HG02588 (cell line): ENCODE results near the gene SESN3.
"Not testable (repeated sequence)": the region's sequence is repeated elsewhere in the genome, so short reads cannot be mapped to it uniquely, and the experiment has no call there.

Experiments used
- ATAC-seq: cut with Tn5 transposase; IDR thresholded peaks from one replicate; pipeline ENCODE4 v1.9.1; 2021; ENCODE audit warnings: mild to moderate bottlenecking, moderate library complexity; ENCODE audit not compliant: unreplicated experiment

Gene SESN3

DNA sequence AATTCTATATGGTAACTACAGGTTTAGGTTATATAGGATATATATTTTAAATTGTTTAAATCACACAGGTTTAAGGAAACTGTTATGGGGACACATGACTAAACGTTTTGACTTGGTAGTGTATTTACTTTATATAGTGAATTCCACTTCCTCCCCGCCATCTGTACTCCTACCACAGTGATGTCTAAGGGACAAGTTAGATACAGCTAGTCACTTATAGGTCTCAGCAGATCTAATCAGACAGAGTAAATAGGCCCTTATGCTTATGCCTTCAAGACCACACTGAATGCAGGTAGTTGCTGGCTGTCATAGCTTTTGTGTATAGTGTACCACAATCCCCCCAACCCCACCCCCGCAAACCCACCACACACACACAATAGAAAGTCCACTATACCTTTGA, 8.2 kb downstream of the SESN3 start:
- no peak for ATAC-seq

GRCh38 chr11:95219599-95219998, 11.4 kb downstream of the SESN3 start:
- no peak for ATAC-seq

GRCh38 chr11:95218149-95218548, 12.9 kb downstream of the SESN3 start:
- ATAC-seq, result no peak

DNA sequence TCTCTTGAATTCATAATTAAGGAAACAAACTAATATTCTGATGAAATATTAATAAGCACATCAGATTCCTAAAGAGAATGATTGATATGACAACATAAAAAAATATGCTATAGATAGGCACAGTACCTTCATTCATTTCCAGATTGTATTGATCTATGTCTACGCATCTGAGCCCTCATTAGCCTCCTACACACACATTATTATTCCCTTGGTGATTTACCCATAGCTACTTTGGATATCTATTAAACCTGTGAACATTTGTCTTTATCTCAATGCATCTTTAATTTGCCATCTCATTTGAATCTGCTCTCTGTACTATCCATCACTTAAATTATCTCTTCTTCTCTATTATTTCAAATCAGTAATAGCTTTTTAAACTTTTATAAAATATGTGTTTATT, 18.4 kb downstream of the SESN3 start:
- ATAC-seq, result no peak

DNA sequence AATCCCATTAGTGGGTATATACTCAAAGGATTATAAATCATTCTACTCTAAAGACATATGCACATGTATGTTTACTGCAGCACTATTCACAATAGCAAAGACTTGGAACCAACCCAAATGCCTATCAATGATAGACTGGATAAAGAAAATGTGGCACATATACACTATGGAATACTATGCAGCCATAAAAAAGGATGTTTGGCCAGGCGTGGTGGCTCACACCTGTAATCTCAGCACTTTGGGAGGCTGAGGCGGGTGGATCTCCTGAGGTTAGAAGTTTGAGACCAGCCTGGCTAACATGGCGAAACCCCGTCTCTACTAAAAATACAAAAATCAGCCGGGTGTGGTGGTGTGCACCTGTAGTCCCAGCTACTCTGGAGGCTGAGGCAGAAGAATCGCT, 21.5 kb downstream of the SESN3 start:
- ATAC-seq, result not testable (repeated sequence)

- ATAC-seq, result no peak
Measured at GRCh38 chr11:95200781-95201457, 30.1 kb downstream of the SESN3 start.

GRCh38 chr11:95195831-95196230, 35.2 kb downstream of the SESN3 start:
- no peak for ATAC-seq

GRCh38 chr11:95193541-95193940, 37.5 kb downstream of the SESN3 start:
- no peak for ATAC-seq

GRCh38 chr11:95192717-95193116, 38.3 kb downstream of the SESN3 start:
- ATAC-seq, result no peak

DNA sequence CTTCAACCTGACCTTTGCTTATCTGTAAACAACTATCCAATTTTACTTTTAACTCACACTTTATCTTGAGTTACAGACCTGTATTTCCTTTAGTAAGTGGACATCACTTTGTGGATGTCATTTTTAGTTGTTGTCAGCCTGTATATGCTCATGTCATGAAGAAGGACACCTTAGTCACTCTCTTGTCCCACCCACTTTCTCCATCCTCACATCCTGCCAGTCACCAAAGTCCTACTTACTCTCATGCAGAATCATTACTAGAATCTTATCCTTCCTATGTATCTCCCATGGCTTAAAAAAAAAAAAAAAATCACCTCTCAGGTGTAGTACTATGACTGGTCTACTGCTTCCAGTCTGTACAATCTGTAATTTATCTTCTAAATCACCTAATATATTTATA, 43.3 kb downstream of the SESN3 start:
- no peak for ATAC-seq

DNA sequence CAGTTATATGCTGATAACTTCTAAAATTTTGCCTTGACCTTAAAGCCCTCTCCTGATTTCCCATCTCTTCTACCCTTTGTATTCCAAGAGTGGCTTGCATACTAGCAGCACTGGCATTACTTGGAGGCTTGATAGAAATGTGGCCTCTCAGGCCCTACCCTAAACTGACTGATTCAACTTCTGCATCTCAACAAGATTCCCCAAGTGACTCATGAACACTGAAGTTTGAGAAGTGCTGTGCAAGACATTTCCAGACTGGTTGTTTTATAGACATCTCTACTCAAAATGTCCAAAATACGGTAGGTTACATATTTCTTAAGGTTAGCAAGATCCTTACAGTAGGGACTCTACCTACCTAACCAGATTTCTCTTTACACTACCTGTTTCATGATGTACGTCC, 48.6 kb downstream of the SESN3 start:
- ATAC-seq, result no peak

DNA sequence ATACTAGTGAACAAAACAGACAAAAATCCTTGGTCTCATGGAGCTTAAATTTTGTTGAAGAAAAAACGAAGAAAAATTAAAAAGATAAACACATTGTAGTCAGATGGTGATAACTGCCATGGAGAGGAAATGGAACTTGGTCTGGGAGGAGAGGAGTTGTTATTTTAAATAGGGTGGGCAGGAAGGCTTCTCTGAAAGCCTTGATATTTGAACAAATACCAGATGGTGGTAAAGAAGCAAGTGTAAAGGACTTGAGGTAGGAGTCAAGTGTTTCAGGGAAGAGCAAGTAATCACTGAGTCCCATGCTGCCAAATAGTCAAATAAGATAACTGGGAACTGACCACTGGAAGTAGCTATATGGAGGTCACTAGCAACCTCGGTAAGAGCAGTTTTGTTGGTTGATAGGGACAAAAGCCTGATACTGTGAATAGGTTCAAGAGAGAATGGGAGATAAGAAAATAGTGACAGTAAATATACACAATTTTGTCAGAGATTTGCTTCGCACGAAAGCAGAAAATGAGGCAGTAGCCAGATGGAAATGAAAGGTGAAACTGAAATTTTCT, 55.1 kb downstream of the SESN3 start:
- no peak for ATAC-seq

- no peak for ATAC-seq
Measured at GRCh38 chr11:95170294-95170693, 60.7 kb downstream of the SESN3 start.

DNA sequence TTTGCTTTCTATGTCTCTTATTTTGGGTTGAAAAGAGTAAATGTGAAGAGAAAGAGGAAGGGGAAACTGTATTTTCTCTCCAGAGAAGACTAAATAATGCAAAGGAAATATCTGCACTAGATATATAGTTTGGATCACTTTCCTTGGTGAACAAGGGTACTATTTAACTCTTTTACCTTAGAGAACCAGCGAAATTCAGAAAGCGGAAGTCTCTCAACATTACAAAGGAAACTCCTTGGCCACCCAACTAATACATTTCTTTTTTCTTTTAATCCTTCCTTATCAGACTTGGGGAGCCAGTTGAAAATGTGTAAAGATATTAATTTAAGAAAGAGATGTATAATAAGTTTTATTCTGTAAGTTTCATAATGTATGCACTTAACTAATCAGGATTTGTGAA, 64.2 kb downstream of the SESN3 start:
- no peak for ATAC-seq

GRCh38 chr11:95165638-95166037, 65.4 kb downstream of the SESN3 start:
- ATAC-seq, result no peak

DNA sequence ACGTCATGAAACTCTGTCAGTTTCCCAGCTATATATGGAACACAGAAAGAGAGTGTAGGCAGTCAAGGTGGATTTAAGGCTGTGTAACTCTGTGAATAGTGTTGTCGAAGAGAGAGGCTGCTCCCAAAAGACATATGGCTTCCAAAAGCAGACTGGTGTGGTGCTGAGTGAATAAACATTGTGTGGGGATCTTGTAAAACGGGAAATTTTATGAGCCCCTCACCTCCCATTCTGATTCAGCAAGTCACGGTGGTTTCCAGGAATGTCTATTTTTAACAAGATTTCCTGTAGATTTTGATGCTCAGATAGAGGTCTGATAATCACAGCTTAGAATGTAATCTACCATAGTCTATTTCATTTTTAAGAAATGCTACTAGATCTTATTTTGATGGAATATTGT, 67.9 kb downstream of the SESN3 start:
- no peak for ATAC-seq

- no peak for ATAC-seq
Measured at GRCh38 chr11:95161248-95161647, 69.8 kb downstream of the SESN3 start.

DNA sequence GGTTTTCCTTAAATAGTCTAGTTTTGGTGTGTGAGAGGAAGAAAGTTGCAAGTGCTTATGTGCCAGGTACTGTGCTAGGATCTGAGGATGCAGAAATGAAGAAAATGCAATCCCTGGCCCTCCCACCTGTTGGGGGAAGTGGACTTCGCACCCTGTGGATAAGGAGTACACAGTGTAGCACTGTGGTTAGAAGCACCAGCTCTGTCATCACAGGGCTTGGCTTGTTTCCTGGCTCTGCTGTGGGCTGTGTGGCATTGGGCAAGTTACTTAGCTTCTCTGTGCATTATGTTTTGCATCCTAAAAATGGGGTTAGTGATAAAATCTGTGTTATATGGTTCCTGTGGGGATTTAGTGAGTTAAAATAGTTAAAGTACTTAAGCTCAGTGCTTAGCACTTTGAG, 73.2 kb downstream of the SESN3 start:
- ATAC-seq, result no peak

GRCh38 chr11:95156916-95157541, 74.0 kb downstream of the SESN3 start:
- ATAC-seq, result no peak

DNA sequence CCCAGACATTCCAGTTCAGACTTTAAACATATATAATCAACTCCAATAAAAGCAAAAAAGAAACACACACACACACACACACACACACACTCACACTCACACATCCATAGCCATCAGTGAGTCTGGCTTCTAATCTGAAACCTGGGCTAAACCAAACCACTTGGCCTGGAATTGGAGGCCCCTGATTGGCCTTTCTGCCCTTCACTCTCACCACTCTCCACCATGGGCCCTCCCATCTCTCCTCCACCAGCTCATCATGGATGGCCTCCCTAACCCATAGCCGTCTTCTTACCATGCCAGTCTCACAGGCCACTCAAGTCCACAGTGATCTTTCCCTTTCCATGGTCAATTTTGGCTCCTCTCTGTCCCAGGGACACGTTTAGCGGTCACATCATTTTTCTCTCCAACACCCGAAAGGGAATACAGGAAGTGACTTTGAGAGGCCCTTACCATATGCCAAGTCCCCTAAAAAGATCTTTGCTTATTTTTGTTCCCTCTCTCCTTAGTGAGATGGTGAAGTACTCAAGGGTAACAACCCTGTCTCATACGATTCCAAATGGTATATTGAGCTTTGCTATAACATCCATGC, 74.8 kb downstream of the SESN3 start:
- ATAC-seq, result no peak

DNA sequence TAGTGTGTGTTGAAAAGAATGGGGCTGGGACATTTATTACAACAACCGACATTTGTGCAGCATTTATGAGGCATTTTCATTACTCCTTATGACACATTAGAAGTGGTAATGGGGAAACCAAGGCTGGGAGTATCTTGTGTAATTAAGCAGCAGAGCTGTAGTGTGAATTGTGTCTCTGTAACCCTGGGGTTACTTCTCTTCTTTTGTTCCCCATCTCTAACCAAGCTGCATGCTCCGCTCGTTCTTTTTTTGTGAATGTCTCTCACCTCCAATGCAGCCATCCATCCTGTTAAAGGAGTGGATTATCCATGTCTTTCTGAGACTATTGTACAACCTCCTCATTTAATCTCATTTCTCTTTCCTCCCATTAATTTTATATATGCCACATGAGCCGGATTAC, 75.6 kb downstream of the SESN3 start:
- no peak for ATAC-seq

GRCh38 chr11:95154514-95154913, 76.5 kb downstream of the SESN3 start:
- ATAC-seq, result peak; percentile 18
